ENCODE measurements around the gene ANKDD1A.

ANKDD1A gene

GRCh38 chr15:64909546-64909945 lies 2.2 kb upstream of the ANKDD1A start:
- Histone ChIP-seq H3K36me3 (ENCODE audit: control insufficient read depth in 2 of 2, insufficient read depth in 1 of 2, low read length in 2 of 2) (no peaks in the 10 kb centered on the region), H3K9me3 (ENCODE audit: control insufficient read depth, insufficient read depth, low read depth, low read length) (no peaks in the 10 kb centered on the region), H3K4me3 (ENCODE audit: low read depth, low read length) (no peak overlapping the region), H3K4me1 (ENCODE audit: control insufficient read depth, insufficient read depth, low read length) (no peaks in the 10 kb centered on the region), H3K27ac (ENCODE audit: extremely low read depth, low read depth, low read length) (no peak overlapping the region)
- TF ChIP-seq ZIC2 (tag by site-specific recombination; IDR thresholded peaks at IDR 0.05) (0 out of 2 replicates have a peak, but pooled peaks have one; percentile 6), PRDM6 (tag by site-specific recombination; IDR thresholded peaks at IDR 0.05) (no peak)
- ChIA-PET CTCF (no interaction called here), POLR2A (no interaction called here)

- ChIA-PET CTCF (interaction anchor here (0.6 kb wide), 2 partner anchors 182 to 942 kb away, joined by 3 read pairs; no protein-coding TSS in a partner anchor), POLR2A (no interaction called here)
- Histone ChIP-seq H3K4me1 (ENCODE audit: control insufficient read depth, insufficient read depth, low read length) (no peaks in the 10 kb centered on the region), H3K9me3 (ENCODE audit: control insufficient read depth, insufficient read depth, low read depth, low read length) (no peaks in the 10 kb centered on the region), H3K27ac (ENCODE audit: extremely low read depth, low read depth, low read length) (no peak overlapping the region), H3K4me3 (ENCODE audit: low read depth, low read length) (no peak overlapping the region), H3K36me3 (ENCODE audit: control insufficient read depth in 2 of 2, insufficient read depth in 1 of 2, low read length in 2 of 2) (no peaks in the 10 kb centered on the region)
- TF ChIP-seq ZNF26 (tag by site-specific recombination; IDR thresholded peaks at IDR 0.05), result no peak
- no peak for TF ChIP-seq RBAK (tag by site-specific recombination; IDR thresholded peaks at IDR 0.05)
- peak; percentile 24; the same call in 1 of the 2 replicates for TF ChIP-seq PRDM10 (tag by site-specific recombination; IDR thresholded peaks at IDR 0.05)
Measured at GRCh38 chr15:64912379-64913325, 950 bp downstream of the ANKDD1A start.

GRCh38 chr15:64915518-64916227 lies 4.0 kb downstream of the ANKDD1A start:
- ChIA-PET CTCF (no interaction called here), POLR2A (no interaction called here)
- Histone ChIP-seq H3K4me1 (ENCODE audit: control insufficient read depth, insufficient read depth, low read length) (no peaks in the 10 kb centered on the region), H3K4me3 (ENCODE audit: low read depth, low read length) (no peak overlapping the region), H3K36me3 (ENCODE audit: control insufficient read depth in 2 of 2, insufficient read depth in 1 of 2, low read length in 2 of 2) (no peaks in the 10 kb centered on the region), H3K27ac (ENCODE audit: extremely low read depth, low read depth, low read length) (no peak overlapping the region), H3K9me3 (ENCODE audit: control insufficient read depth, insufficient read depth, low read depth, low read length) (no peaks in the 10 kb centered on the region)
- no peak for TF ChIP-seq ZBTB44 (tag by site-specific recombination; IDR thresholded peaks at IDR 0.05)
- TF ChIP-seq ELK4 (IDR thresholded peaks at IDR 0.05; ENCODE audit: borderline replicate concordance, low read depth, low read length), result no peak
- TF ChIP-seq SP7 (tag by site-specific recombination; IDR thresholded peaks at IDR 0.05), result no peak

Measured in HEK293 (cell line).